HepG2 (cell line): ENCODE results near the gene NFX1. TPM values are rescaled to one million over a fixed set of nuclear protein-coding genes. Genes with fewer than 3 reads are reported as not detected.

Experiments used
- ATAC-seq: fragments of 200-7000 bp; cut with Tn5 transposase; 3 replicates; pipeline ENCODE4 v1.9.1; 2020; ENCODE audit warnings: mild to moderate bottlenecking, moderate library complexity
- BruUV-seq: library from RNA; stranded (reverse); fragments of 400-500 nt; replicated peaks from 2 replicates; lab custom pipeline; 2021; lab: Mats Ljungman, UMichigan
- CTCF ChIA-PET: fragments of 300-600 bp; formaldehyde crosslinking; extraction: SDS; loops from one replicate; lab custom pipeline; 2021; ENCODE audit warnings: low total read pairs, inconsistent platforms, low intra/inter-chr PET ratio; lab: Yijun Ruan, JAX
- POLR2A ChIA-PET: fragments of 350-600 bp; sonication (Branson Sonifier 250); formaldehyde crosslinking; loops from one replicate; lab custom pipeline; 2020; ENCODE audit warnings: antibody characterized with exemption, inconsistent platforms; lab: Yijun Ruan, JAX
- DNase-seq: peaks from one replicate; pipeline ENCODE4 v3.0.0-alpha.2; 2015; ENCODE audit warnings: low spot score
- FAIRE-seq: peaks from 3 replicates; lab custom pipeline; 2011; peaks lifted over from hg19 to GRCh38; lab: Jason Lieb, UNC
- H2AFZ ChIP-seq: one replicate; pipeline ENCODE4 v1.6.1; 2011; ENCODE audit warnings: low read length, inconsistent platforms
- H3K27ac ChIP-seq: fragments of 300-600 bp; 3 replicates; pipeline ENCODE4 v1.8.0; 2011; ENCODE audit warnings: mixed run types, mild to moderate bottlenecking, mixed read lengths, low read length, inconsistent platforms; ENCODE audit not compliant: insufficient read depth; ENCODE audit errors: extremely low read length
- H3K27me3 ChIP-seq, 2 experiments: fragments of 200-600 bp in 1 of 2; 2 replicates in 1 of 2; 3 replicates in 1 of 2; pipeline versions ENCODE4 v1.6.0 to v1.8.0; 2011; ENCODE audit warnings: low read length in 2 of 2, mild to moderate bottlenecking in 2 of 2, moderate library complexity in 2 of 2, inconsistent platforms in 1 of 2; ENCODE audit not compliant: insufficient read depth in 2 of 2, control insufficient read depth in 1 of 2
- H3K36me3 ChIP-seq, 2 experiments: fragments of 200-600 bp in 1 of 2; replicated peaks in 1 of 2; 2 replicates in 1 of 2; 3 replicates in 1 of 2; pipeline versions ENCODE4 v1.5.1 to v1.8.0; 2011; ENCODE audit warnings: low read length in 2 of 2, inconsistent platforms in 1 of 2; ENCODE audit not compliant: insufficient read depth in 2 of 2, control insufficient read depth in 1 of 2
- H3K4me1 ChIP-seq: 2 replicates; pipeline ENCODE4 v1.5.1; 2012; ENCODE audit warnings: low read length, inconsistent platforms; ENCODE audit not compliant: insufficient read depth
- H3K4me2 ChIP-seq: 2 replicates; pipeline ENCODE4 v1.6.0; 2011; ENCODE audit warnings: low read depth, low read length, inconsistent platforms
- H3K4me3 ChIP-seq, 3 experiments: fragments of 200-600 bp in 1 of 3; sonication (generic), shearing (Covaris generic) in 1 of 3; replicated peaks in 1 of 3; 2 replicates each; pipeline ENCODE4 v1.5.1; 2011 to 2016; ENCODE audit warnings: low read length in 3 of 3, inconsistent platforms in 2 of 3, low read depth in 2 of 3, mild to moderate bottlenecking in 2 of 3, control low read depth in 1 of 3, mixed read lengths in 1 of 3; ENCODE audit not compliant: insufficient read depth in 1 of 3
- H3K79me2 ChIP-seq: one replicate; pipeline ENCODE4 v1.6.1; 2011; ENCODE audit warnings: low read length, inconsistent platforms; ENCODE audit not compliant: insufficient read depth
- H3K9ac ChIP-seq: 2 replicates; pipeline ENCODE4 v1.6.0; 2011; ENCODE audit warnings: mild to moderate bottlenecking, low read depth, low read length, inconsistent platforms; ENCODE audit not compliant: insufficient read depth
- H3K9me3 ChIP-seq: 2 replicates; pipeline ENCODE4 v1.5.1; 2012; ENCODE audit warnings: mild to moderate bottlenecking, low read length
- H4K20me1 ChIP-seq: 2 replicates; pipeline ENCODE4 v1.6.0; 2011; ENCODE audit warnings: inconsistent platforms, mild to moderate bottlenecking, low read length, moderate library complexity; ENCODE audit not compliant: insufficient read depth
- ATF7-NPFF ChIP-seq: sonication (generic); formaldehyde crosslinking; IDR thresholded peaks from 2 replicates; pipeline ENCODE4 v1.8.1; 2023; ENCODE audit warnings: mild to moderate bottlenecking, low read depth, missing genetic modification reagents, moderate library complexity
- FOXA3 ChIP-seq: IDR thresholded peaks from 2 replicates; pipeline ENCODE4 v1.6.1; 2016; ENCODE audit warnings: missing genetic modification reagents, missing compliant biosample characterization
- GABPA ChIP-seq, 2 experiments: IDR thresholded peaks; 2 replicates each; pipeline ENCODE4 v1.6.1; 2011 to 2016; ENCODE audit warnings: low read depth in 2 of 2, low read length in 1 of 2, missing biosample characterization in 1 of 2, missing genetic modification characterization in 1 of 2
- JUND ChIP-seq: sonication (generic); formaldehyde crosslinking; IDR thresholded peaks from 2 replicates; pipeline ENCODE4 v1.8.0; 2022; ENCODE audit warnings: mild to moderate bottlenecking, missing genetic modification reagents
- MAFF ChIP-seq: IDR thresholded peaks from 2 replicates; pipeline ENCODE4 v1.6.1; 2011; ENCODE audit warnings: low read depth, low read length, improper control_type of control experiment
- MAFK ChIP-seq, 2 experiments: IDR thresholded peaks in 1 of 2; conservative IDR thresholded peaks in 1 of 2; 2 replicates each; pipeline ENCODE4 v1.6.1; 2011; ENCODE audit warnings: improper control_type of control experiment in 2 of 2, low read length in 2 of 2
- MED8 ChIP-seq: sonication (generic); formaldehyde crosslinking; IDR thresholded peaks from 2 replicates; pipeline ENCODE4 v1.8.1; 2023; ENCODE audit warnings: mild to moderate bottlenecking, missing genetic modification reagents; ENCODE audit not compliant: insufficient replicate concordance
- RAD21 ChIP-seq: fragments of 450-650 bp; formaldehyde crosslinking; IDR thresholded peaks from 2 replicates; pipeline ENCODE4 v1.5.0; 2020; ENCODE audit warnings: mild to moderate bottlenecking
- SMAD9 ChIP-seq: sonication (generic); formaldehyde crosslinking; IDR thresholded peaks from 2 replicates; pipeline ENCODE4 v1.5.1; 2020; ENCODE audit warnings: mild to moderate bottlenecking, missing genetic modification reagents
- SMC3 ChIP-seq: IDR thresholded peaks from 2 replicates; pipeline ENCODE4 v1.6.1; 2011; ENCODE audit warnings: low read length, improper control_type of control experiment
- SNAPC2 ChIP-seq: sonication (generic); formaldehyde crosslinking; IDR thresholded peaks from 2 replicates; pipeline ENCODE4 v1.8.1; 2022; ENCODE audit warnings: mild to moderate bottlenecking, missing genetic modification reagents
- TFAP4 ChIP-seq: sonication (generic); IDR thresholded peaks from 2 replicates; pipeline ENCODE4 v1.6.1; 2016; ENCODE audit warnings: low read depth, borderline replicate concordance
- ZFP36 ChIP-seq: fragments of 150-350 bp; IDR thresholded peaks from 2 replicates; pipeline ENCODE4 v1.6.1; 2018; ENCODE audit warnings: borderline replicate concordance, low read length, low read depth; ENCODE audit not compliant: partially characterized antibody
- ZNF503 ChIP-seq: sonication (generic); formaldehyde crosslinking; IDR thresholded peaks from 2 replicates; pipeline ENCODE4 v1.4.0; 2020; ENCODE audit warnings: missing genetic modification reagents
- WGBS: methylation state at CpG from one replicate; pipeline ENCODE4 v1.1.6; 2017; ENCODE audit warnings: low lambda C conversion rate; 5-methylcytosine and 5-hydroxymethylcytosine counted together
- in situ Hi-C: cut with HindIII; loops from 2 replicates; pipeline ENCODE4 v1.10.0; 2017; ENCODE audit warnings: low pct_unique_long_range_greater_than_20kb; ENCODE audit not compliant: extremely low pct_ligation_motif_present
- intact Hi-C: fragments of 100-400 bp; cut with micrococcal nuclease; formaldehyde crosslinking; loops from one replicate; pipeline ENCODE4 v1.10.0; 2022; ENCODE audit not compliant: unreplicated experiment
- polyA plus RNA-seq, 8 experiments: library from polyadenylated mRNA; depleted of rRNA in 3 of 8; stranded (reverse) in 7 of 8; unstranded in 1 of 8; fragments of >200 nt; fragmentation: Illumina TruSeq in 4 of 8; extraction: Trizol in 4 of 8; gene quantifications; 2 replicates each; pipeline versions ENCODE4 v1.2.1 to v1.2.3, GENCODE V29; 2011 to 2016; ENCODE audit warnings: low read depth in 4 of 8, missing spikeins in 1 of 8, mixed read lengths in 1 of 8; ENCODE audit not compliant: insufficient read depth in 1 of 8
- total RNA-seq, 5 experiments: library from RNA; depleted of rRNA; stranded (reverse); fragments of >200 nt; fragmentation: Illumina TruSeq; extraction: Trizol; gene quantifications; 2 replicates each; pipeline ENCODE4 v1.2.3, GENCODE V29; 2016; ENCODE audit warnings: low read depth in 1 of 5
- TF ChIP-seq, protein P1 (sequence below): sonication (generic); formaldehyde crosslinking; IDR thresholded peaks from 2 replicates; pipeline ENCODE4 v1.5.1; 2020; ENCODE audit warnings: missing genetic modification reagents, mild to moderate bottlenecking, borderline replicate concordance
- TF ChIP-seq, protein P2 (sequence below): sonication (generic); formaldehyde crosslinking; IDR thresholded peaks from 2 replicates; pipeline ENCODE4 v1.4.0; 2020; ENCODE audit warnings: missing genetic modification reagents
- TF ChIP-seq, protein P3 (sequence below): IDR thresholded peaks from 2 replicates; pipeline ENCODE4 v1.6.1; 2012; ENCODE audit warnings: low read depth, low read length, improper control_type of control experiment

NFX1 gene
- total and polyA plus RNA-seq, 2 of the 13 experiments (the other 11 are each of a cell fraction or from before 2014, with no cell fraction given), result 23.9 to 27.5 TPM

DNA sequence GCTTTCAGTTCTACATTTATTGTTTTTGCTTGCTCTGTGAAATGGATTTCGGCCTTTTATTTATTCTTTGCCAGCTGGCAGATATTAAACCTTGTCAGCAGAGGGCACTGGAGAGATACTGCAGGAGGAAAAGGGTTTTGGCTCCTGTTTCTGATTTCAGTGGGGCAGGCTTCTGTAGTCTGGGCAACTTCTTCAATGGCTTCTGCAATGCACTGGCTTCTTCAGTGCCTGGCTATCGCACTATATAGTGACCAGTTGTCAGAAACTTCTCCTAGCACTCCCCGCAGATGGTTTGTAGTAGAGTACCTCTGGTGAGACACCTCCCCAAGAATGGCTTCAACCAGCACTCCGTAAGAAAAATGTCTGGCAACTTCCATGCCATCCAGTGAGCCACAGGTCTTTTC lies 3.2 kb upstream of the NFX1 start:
- POLR2A ChIA-PET, result interaction anchor here (0.7 to 1.6 kb wide), 3 partner anchors 12 to 38 kb away, joined by 3 to 4 read pairs (median 4); partner anchors contain the start of genes BAG1 and CHMP5
- H3K9ac ChIP-seq, result no peak overlapping the region
- 46% methylated on average over 4 of the region's 4 CpGs for WGBS
- no peak overlapping the region for H3K4me3 ChIP-seq
- H3K4me1 ChIP-seq, result peaks cover 31% of the 10 kb centered on the region
- ATAC-seq (no peak), FAIRE-seq (no peak), DNase-seq (peak; percentile 67)
- peak overlapping the region; percentile 39 for H3K4me2 ChIP-seq
- no peak overlapping the region for H2AFZ ChIP-seq
- intact Hi-C loops, result loop anchor here (5.0 kb wide), 1 partner anchor 35 kb away; no protein-coding TSS in a partner anchor
- in situ Hi-C loops, result no loop called here
- no TSS peak for BruUV-seq
- peaks cover 16% of the 10 kb centered on the region for H3K79me2 ChIP-seq
- no peaks in the 10 kb centered on the region for H3K9me3 ChIP-seq
- H3K27ac ChIP-seq, result peak overlapping the region; percentile 15
- H4K20me1 ChIP-seq, result no peaks in the 10 kb centered on the region
- 0 out of 5 replicates have a peak, but pooled peaks cover 0 to under 1% of the 10 kb centered on the region in 2 experiments for H3K36me3 ChIP-seq
- H3K27me3 ChIP-seq, result no peaks in the 10 kb centered on the region
- CTCF ChIA-PET, result interaction anchor here (1.1 to 1.2 kb wide), 2 partner anchors 19 to 35 kb away, joined by 3 read pairs; no protein-coding TSS in a partner anchor
- TF ChIP-seq, protein P1, sequence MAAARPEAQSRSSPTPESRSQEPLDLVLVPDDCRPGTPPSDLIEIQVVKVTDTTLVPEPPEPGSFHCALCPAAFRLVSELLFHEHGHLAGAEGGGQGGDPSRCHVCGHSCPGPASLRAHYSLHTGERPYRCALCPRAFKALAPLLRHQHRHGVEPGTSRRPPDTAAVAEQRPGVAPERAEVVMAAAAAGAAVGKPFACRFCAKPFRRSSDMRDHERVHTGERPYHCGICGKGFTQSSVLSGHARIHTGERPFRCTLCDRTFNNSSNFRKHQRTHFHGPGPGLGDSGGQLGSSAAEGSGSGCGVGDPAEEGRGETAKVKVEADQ (CRISPR knock-in tag), result no peak
- TF ChIP-seq GABPA (IDR thresholded peaks at IDR 0.05; ENCODE audit: low read depth, low read length) (no peak), GABPA (CRISPR knock-in tag; IDR thresholded peaks at IDR 0.05; ENCODE audit: low read depth) (no peak), ZFP36 (no peak), MED8 (no peak), ZNF503 (CRISPR knock-in tag) (no peak), FOXA3 (CRISPR knock-in tag) (0 out of 2 replicates have a peak, but pooled peaks have one; percentile 16), SNAPC2 (CRISPR knock-in tag) (no peak), MAFF (peak; percentile 86), JUND (CRISPR knock-in tag) (no peak), ATF7-NPFF (CRISPR knock-in tag) (no peak), TFAP4 (peak; percentile 64; the same call in 1 of the 2 replicates), RAD21 (CRISPR knock-in tag) (peak; percentile 60; the same call in 1 of the 2 replicates), MAFK (conservative IDR thresholded peaks at IDR 0.05 in 1 of 2, IDR thresholded peaks at IDR 0.05 in 1 of 2; ENCODE audit: low read length in 2 of 2) (peak; percentile 67 to 68), SMC3 (peak; percentile 76), SMAD9 (CRISPR knock-in tag) (no peak)
- TF ChIP-seq, protein P2, sequence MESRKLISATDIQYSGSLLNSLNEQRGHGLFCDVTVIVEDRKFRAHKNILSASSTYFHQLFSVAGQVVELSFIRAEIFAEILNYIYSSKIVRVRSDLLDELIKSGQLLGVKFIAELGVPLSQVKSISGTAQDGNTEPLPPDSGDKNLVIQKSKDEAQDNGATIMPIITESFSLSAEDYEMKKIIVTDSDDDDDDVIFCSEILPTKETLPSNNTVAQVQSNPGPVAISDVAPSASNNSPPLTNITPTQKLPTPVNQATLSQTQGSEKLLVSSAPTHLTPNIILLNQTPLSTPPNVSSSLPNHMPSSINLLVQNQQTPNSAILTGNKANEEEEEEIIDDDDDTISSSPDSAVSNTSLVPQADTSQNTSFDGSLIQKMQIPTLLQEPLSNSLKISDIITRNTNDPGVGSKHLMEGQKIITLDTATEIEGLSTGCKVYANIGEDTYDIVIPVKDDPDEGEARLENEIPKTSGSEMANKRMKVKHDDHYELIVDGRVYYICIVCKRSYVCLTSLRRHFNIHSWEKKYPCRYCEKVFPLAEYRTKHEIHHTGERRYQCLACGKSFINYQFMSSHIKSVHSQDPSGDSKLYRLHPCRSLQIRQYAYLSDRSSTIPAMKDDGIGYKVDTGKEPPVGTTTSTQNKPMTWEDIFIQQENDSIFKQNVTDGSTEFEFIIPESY (CRISPR knock-in tag), result no peak
- TF ChIP-seq, protein P3, sequence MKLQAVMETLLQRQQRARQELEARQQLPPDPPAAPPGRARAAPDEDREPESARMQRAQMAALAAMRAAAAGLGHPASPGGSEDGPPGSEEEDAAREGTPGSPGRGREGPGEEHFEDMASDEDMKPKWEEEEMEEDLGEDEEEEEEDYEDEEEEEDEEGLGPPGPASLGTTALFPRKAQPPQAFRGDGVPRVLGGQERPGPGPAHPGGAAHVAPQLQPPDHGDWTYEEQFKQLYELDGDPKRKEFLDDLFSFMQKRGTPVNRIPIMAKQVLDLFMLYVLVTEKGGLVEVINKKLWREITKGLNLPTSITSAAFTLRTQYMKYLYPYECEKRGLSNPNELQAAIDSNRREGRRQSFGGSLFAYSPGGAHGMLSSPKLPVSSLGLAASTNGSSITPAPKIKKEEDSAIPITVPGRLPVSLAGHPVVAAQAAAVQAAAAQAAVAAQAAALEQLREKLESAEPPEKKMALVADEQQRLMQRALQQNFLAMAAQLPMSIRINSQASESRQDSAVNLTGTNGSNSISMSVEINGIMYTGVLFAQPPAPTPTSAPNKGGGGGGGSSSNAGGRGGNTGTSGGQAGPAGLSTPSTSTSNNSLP, result peak; percentile 60; the same call in 1 of the 2 replicates
